Stromal cell of bone marrow (primary cell): ENCODE results near the gene OR51F1.
A peak's percentile ranks its signal among the peaks of the same experiment; 100 is the strongest.
"Not testable (repeated sequence)": the region's sequence is repeated elsewhere in the genome, so short reads cannot be mapped to it uniquely, and the experiment has no call there.

Experiments
- DNase-seq: peaks from one replicate; pipeline ENCODE4 v3.0.0-alpha.2; 2012; ENCODE audit warnings: low read depth

The OR51F1 gene

GRCh38 chr11:4769838-4770237, at the start of gene OR51F1:
Gene OR51F1 (minus strand): TSS chr11:4769938. CDS start chr11:4769938, 0 bp downstream.
- DNase-seq: no peak

DNA sequence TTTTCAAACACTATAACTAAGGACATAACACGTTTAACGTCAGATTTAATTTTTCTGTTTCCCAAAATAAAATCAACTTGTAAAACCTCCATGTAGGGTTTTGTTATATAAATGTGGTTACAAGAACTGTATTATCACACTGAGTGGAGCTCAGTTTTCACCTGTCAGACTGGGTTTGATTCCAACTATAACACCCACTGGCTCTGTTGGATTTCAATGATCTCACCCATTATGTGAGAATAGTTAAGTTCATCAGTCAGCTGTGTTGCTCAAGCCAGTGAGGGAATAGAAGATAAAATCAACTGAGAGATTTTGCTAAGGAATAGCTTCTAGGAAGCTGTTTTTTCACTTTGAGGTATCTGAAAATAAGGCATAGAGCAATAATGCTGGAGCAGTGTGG, 39.5 kb upstream of the OR51F1 start:
- no peak for DNase-seq

GRCh38 chr11:4808476-4808875, 38.7 kb upstream of the OR51F1 start:
- DNase-seq: no peak

DNA sequence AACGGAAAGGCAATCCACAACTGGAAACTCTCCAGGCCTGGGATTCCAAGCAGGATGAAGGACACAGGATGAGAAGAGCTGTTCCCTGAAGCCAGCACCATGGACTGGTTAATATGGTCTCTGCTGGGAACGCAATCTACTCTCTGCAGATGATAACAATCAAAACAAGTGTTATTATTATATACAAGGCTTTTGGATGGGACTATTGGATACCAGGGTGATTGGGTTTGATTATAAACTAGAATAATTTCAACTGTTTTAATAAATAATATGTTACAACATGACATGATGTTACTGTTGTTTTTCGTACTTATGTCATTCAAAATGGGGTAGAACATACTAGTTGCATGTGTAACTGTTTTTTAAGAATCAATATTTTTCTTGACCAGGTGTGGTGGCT, 34.5 kb upstream of the OR51F1 start, which contains the start of gene OR52R1:
TSS of gene OR52R1 (minus strand) at position 101 of the 400 bp plus-strand sequence. CDS start at position 101, 0 bp downstream.
- no peak for DNase-seq

GRCh38 chr11:4801316-4801715, 31.6 kb upstream of the OR51F1 start:
- not testable (repeated sequence) for DNase-seq

- DNase-seq: no peak
Observed at GRCh38 chr11:4798427-4799183, 28.9 kb upstream of the OR51F1 start.

DNA sequence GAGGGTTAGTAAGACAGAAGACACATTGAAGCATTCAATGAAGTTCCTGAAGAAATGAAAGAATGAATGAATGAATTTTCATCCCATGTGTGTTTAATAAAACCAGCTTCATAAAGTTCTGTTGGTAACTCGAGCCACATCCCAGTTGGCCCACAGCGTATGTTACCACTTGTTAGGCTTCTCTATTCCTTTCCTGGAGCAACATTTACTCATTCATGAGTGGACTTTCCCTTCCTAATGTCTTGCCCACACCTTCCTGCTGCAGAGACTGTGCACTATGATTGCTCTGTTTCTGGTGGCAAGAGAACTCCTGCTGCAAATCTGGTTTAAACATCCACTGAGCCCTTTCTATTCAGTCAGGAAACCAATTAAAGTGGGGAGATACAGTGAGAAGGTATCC, 27.5 kb upstream of the OR51F1 start:
- no peak for DNase-seq

GRCh38 chr11:4782454-4782853, 12.7 kb upstream of the OR51F1 start:
- no peak for DNase-seq

GRCh38 chr11:4768094-4768493, 1.6 kb downstream of the OR51F1 start:
- DNase-seq: no peak

DNA sequence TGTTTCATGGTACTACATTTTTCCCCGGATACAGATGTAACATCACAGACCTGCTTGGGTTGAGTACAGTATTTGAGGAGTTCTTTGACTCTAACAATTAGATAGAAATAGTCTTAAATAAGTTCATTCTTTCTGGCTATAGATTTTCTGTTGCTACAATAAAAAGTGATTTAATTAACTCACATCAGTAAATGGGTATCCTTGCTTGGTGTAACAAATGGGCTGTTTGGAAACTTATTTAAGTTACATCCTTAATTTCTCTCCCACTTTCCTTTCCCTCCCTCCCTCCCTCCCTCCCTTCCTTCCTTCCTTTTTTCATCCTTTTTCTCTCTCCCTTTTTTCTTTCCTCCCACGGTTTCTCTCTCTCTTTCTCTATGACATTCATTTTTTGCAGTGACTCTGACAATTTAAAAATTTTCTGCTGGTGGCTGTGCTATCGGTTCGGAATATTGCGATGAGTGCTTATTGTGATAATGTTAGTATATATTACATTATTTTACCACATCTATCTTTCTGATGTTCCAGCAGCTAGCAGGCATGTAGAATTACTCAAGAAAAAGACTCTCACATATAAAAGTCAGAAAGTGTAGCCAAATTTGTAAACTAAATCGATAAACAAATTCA, 3.2 kb downstream of the OR51F1 start:
- no peak for DNase-seq

DNA sequence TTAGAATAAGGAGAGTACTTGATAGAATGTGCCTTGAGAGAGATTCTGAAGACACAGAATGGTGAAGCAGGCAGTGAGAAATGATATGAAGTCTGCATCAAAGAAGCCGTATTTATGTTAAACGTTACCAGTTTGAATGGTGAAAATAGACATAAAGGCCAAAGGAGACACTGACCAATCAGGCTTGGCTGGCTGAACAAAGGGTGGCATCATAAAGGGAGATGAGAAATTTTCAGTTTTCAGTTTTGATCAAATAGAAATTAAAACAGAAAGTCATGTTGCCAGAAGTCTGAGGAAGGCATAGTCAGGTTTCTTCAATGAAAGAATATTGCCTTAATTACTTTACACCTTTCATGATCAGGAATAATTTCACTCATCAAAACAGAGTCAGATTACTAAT, 6.6 kb downstream of the OR51F1 start:
- no peak for DNase-seq

DNA sequence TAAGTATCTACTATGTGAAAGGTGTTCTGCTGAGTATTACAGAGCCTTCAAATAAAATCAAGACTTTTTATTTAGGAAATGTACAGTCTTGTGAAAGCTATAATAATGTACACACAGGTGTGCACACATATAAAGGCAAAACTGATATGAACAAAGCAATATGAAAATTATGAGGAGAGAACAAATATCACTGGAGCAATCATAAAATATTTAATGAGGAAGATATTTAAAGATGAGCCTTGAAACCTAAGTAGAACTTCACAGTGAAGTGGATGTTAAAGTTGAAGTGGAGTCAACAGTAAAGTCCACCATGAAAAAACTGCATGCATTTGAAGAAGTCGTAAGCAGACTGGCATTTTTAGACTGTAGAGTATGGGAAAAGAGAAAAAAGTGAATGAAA, 18.5 kb downstream of the OR51F1 start:
- DNase-seq: no peak

DNA sequence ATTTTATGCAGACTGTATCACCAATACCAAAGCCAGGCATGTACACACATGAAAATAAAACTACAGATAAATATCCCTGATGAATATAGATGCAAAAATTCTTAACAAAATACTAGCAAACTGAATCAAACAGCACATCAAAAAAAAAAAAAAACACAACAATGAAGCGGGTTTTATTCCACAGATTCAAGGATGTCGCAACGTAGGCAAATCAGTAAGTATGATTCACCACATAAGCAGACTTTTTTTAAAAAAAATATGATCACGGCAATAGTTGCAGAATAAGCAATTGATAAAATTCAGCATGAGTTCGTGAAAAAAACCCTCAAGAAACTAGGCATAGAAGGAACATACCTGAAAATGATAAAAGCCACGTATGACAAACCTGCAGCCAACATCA, 21.3 kb downstream of the OR51F1 start:
- DNase-seq: peak; percentile 7

DNA sequence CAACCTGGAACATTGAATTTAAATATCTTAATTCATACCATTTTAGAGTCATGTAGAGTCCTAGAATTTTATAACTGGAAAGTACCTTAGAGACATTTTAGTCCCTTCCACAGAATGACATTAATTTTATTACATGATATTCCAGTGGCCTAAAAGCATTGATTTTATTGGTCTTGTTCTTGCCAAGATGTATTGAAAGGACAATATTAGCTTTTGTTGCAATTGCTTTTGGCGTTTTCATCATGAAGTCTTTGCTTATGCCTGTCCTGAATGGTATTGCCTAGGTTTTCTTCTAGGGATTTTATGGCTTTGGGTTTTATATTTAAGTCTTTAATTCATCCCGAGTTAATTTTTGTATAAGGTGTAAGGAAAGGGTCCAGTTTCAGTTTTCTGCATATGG, 29.0 kb downstream of the OR51F1 start:
- DNase-seq: no peak

DNA sequence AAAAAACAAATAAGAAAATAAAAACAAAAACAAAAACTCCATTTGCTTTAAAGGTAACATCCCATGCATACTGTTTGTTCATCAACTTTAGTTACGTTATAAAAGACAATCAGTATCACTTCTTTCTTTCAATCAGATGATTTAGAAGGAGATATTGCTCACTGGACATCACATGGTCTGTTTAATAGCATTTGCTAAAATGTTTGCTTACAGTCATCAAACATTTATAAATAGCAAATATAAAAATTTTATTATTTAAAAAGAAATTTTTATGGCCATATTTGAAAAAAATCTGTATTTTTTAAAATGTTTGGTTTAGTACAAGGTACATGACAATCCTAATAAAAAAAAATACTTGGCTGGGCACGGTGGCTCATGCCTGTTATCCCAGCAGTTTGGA, 42.6 kb downstream of the OR51F1 start:
- DNase-seq: no peak

DNA sequence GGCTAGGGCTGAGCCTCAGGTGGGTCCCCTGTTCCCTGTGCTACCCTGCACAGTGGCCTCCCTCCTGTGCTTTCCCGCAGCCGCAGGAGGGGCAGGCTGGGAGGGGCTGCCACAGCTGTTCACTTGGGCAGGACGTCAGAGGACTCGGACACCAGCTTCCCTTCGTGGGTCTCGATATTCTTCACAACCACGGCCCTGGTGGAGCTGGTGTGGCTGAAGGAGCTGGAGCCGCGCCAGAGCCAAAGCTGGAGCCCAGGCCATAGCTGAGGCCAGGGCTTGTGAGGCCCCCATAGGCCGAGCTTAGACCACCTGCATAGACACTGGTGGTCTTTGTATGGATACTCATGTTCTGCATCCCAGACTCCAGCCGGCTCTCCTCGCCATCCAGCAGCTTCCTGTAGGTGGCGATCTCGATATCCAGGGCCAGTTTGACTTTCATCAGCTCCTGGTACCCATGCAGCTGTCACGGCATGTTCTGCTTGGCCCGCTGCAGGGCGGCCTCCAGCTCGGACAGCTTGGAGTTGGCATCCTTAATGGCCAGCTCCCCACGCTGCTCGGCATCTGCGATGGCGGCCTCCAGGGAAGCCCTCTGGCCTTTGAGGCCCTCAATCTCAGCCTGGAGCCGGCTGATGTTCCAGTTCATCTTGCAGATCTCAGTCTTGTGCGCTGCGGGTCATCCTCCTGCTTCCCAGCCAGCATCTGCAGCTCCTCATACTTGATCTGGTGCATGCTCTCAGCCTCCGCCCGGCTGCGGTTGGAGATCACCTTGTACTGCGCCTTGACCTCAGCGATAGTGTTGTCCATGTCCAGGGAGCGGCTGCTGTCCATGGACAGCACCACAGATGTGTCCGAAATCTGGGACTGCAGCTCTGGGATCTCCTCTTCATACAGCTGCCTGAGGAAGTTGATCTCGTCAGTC, 46.9 kb downstream of the OR51F1 start:
- DNase-seq: not testable (repeated sequence)
